IMR-90 (cell line): ENCODE measurements around the gene LIMS4. TPM values are rescaled to one million over a fixed set of nuclear protein-coding genes. Genes with fewer than 3 reads are reported as not detected.
"Not testable (repeated sequence)": the region's sequence is repeated elsewhere in the genome, so short reads cannot be mapped to it uniquely, and the experiment has no call there.

Experiments
- ATAC-seq: fragments of 200-7000 bp; cut with Tn5 transposase; 2 replicates; pipeline ENCODE4 v1.9.1; 2020; ENCODE audit warnings: low read depth, mild to moderate bottlenecking, moderate library complexity
- BruUV-seq: library from RNA; stranded (reverse); fragments of 400-500 nt; replicated peaks from 2 replicates; lab custom pipeline; 2021; lab: Mats Ljungman, UMichigan
- CTCF ChIA-PET: fragments of 300-600 bp; formaldehyde crosslinking; extraction: SDS; loops from one replicate; lab custom pipeline; 2021; ENCODE audit warnings: antibody characterized with exemption; lab: Yijun Ruan, JAX
- POLR2A ChIA-PET: fragments of 300-600 bp; sonication (Branson Sonifier 250); formaldehyde crosslinking; loops from one replicate; lab custom pipeline; 2022; ENCODE audit warnings: antibody characterized with exemption; ENCODE audit not compliant: unreplicated experiment; lab: Charles Lee
- DNase-seq: peaks from one replicate; pipeline ENCODE4 v3.0.0; 2013
- H2AFZ ChIP-seq: replicated peaks from 2 replicates; pipeline ENCODE3; 2013; ENCODE audit warnings: low read length, mild to moderate bottlenecking; ENCODE audit not compliant: poor library complexity
- H2AK5ac ChIP-seq: 2 replicates; pipeline ENCODE4 v1.6.1; 2013; ENCODE audit warnings: low read depth, low read length, inconsistent platforms
- H2AK9ac ChIP-seq: replicated peaks from 2 replicates; pipeline ENCODE3; 2013; ENCODE audit warnings: mild to moderate bottlenecking, low read depth, low read length, moderate library complexity; ENCODE audit not compliant: poor library complexity
- H2BK120ac ChIP-seq: 2 replicates; pipeline ENCODE4 v1.6.1; 2013; ENCODE audit warnings: low read depth, low read length, inconsistent platforms
- H2BK15ac ChIP-seq: 3 replicates; pipeline ENCODE4 v1.6.1; 2013; ENCODE audit warnings: low read depth, low read length, inconsistent platforms
- H2BK20ac ChIP-seq: 2 replicates; pipeline ENCODE4 v1.6.1; 2013; ENCODE audit warnings: low read depth, mild to moderate bottlenecking, inconsistent platforms, low read length, moderate library complexity
- H2BK5ac ChIP-seq: 2 replicates; pipeline ENCODE4 v1.6.1; 2013; ENCODE audit warnings: mild to moderate bottlenecking, low read depth, low read length, inconsistent platforms; ENCODE audit not compliant: poor library complexity, severe bottlenecking
- H3K14ac ChIP-seq: replicated peaks from 2 replicates; pipeline ENCODE4 v1.6.1; 2013; ENCODE audit warnings: low read depth, low read length, inconsistent platforms
- H3K18ac ChIP-seq: 2 replicates; pipeline ENCODE4 v1.6.1; 2013; ENCODE audit warnings: low read depth, low read length, control low read depth
- H3K23ac ChIP-seq: 2 replicates; pipeline ENCODE4 v1.6.1; 2013; ENCODE audit warnings: low read depth, low read length, inconsistent platforms
- H3K27ac ChIP-seq: 2 replicates; pipeline ENCODE4 v1.5.1; 2013; ENCODE audit warnings: mild to moderate bottlenecking, control low read depth, low read length; ENCODE audit not compliant: insufficient read depth
- H3K27me3 ChIP-seq: 2 replicates; pipeline ENCODE4 v1.6.1; 2013; ENCODE audit warnings: low read length; ENCODE audit not compliant: control insufficient read depth, insufficient read depth
- H3K36me3 ChIP-seq: 2 replicates; pipeline ENCODE4 v1.6.1; 2013; ENCODE audit warnings: low read length, mixed read lengths; ENCODE audit not compliant: control insufficient read depth, insufficient read depth
- H3K4ac ChIP-seq: 2 replicates; pipeline ENCODE4 v1.6.1; 2013; ENCODE audit warnings: low read depth, low read length, inconsistent platforms
- H3K4me1 ChIP-seq: 2 replicates; pipeline ENCODE4 v1.6.1; 2013; ENCODE audit warnings: low read length, mixed read lengths; ENCODE audit not compliant: control insufficient read depth, insufficient read depth
- H3K4me2 ChIP-seq: 2 replicates; pipeline ENCODE4 v1.6.1; 2013; ENCODE audit warnings: low read depth, mild to moderate bottlenecking, control low read depth, low read length, moderate library complexity
- H3K4me3 ChIP-seq: 2 replicates; pipeline ENCODE4 v1.5.1; 2013; ENCODE audit warnings: low read depth, mild to moderate bottlenecking, control low read depth, low read length, moderate library complexity; ENCODE audit not compliant: insufficient read depth
- H3K56ac ChIP-seq: 2 replicates; pipeline ENCODE4 v1.6.1; 2013; ENCODE audit warnings: low read length, inconsistent platforms; ENCODE audit not compliant: insufficient read depth; ENCODE audit errors: extremely low read depth
- H3K79me1 ChIP-seq, 2 experiments: 2 replicates each; pipeline ENCODE4 v1.6.1; 2013; ENCODE audit warnings: low read length in 2 of 2, inconsistent platforms in 1 of 2, low read depth in 1 of 2
- H3K9ac ChIP-seq: 2 replicates; pipeline ENCODE4 v1.6.1; 2013; ENCODE audit warnings: low read depth, low read length, control low read depth
- H3K9me1 ChIP-seq: 2 replicates; pipeline ENCODE4 v1.6.1; 2013; ENCODE audit warnings: low read length, inconsistent platforms; ENCODE audit not compliant: insufficient read depth
- H3K9me3 ChIP-seq: 2 replicates; pipeline ENCODE4 v1.6.1; 2013; ENCODE audit warnings: low read length; ENCODE audit not compliant: control insufficient read depth, insufficient read depth
- H4K20me1 ChIP-seq: 2 replicates; pipeline ENCODE4 v1.6.1; 2013; ENCODE audit warnings: low read length, inconsistent platforms; ENCODE audit not compliant: insufficient read depth
- H4K5ac ChIP-seq: 2 replicates; pipeline ENCODE4 v1.6.1; 2013; ENCODE audit warnings: mild to moderate bottlenecking, low read depth, low read length, control low read depth
- H4K8ac ChIP-seq, 2 experiments: 2 replicates each; pipeline ENCODE4 v1.6.1; 2013; ENCODE audit warnings: low read depth in 2 of 2, low read length in 2 of 2, control low read depth in 1 of 2, inconsistent platforms in 1 of 2
- H4K91ac ChIP-seq: 2 replicates; pipeline ENCODE4 v1.6.1; 2013; ENCODE audit warnings: low read depth, low read length, inconsistent platforms; ENCODE audit not compliant: insufficient read depth
- WGBS, 2 experiments: methylation state at CpG; one replicate each; pipeline versions ENCODE4 v1.1.5 to v1.1.7; 2013; ENCODE audit warnings: missing lambda C conversion rate in 2 of 2; ENCODE audit not compliant: insufficient read length in 1 of 2; ENCODE audit errors: extremely low coverage in 2 of 2; 5-methylcytosine and 5-hydroxymethylcytosine counted together
- dilution Hi-C: fragments of 300-500 bp; cut with HindIII; formaldehyde crosslinking; loops from one replicate; pipeline ENCODE4 v1.14.3; 2018; ENCODE audit warnings: low sequenced_read_pairs; ENCODE audit not compliant: unreplicated experiment
- in situ Hi-C: fragments of 300-500 bp; cut with MboI; formaldehyde crosslinking; loops from 3 replicates; pipeline ENCODE4 v1.14.3; 2019; ENCODE audit warnings: low sequenced_read_pairs, inconsistent platforms, mixed read lengths
- intact Hi-C: fragments of 100-400 bp; cut with micrococcal nuclease; formaldehyde crosslinking; loops from 2 replicates; pipeline ENCODE4 v1.10.0; 2022
- polyA plus RNA-seq, 3 experiments: library from polyadenylated mRNA; depleted of rRNA; stranded (reverse); fragments of >200 nt; gene quantifications; 2 replicates each; pipeline ENCODE4 v1.2.3, GENCODE V29; 2012; ENCODE audit warnings: low replicate concordance in 1 of 3
- total RNA-seq: library from RNA; depleted of rRNA; stranded (reverse); fragments of >200 nt; gene quantifications from 2 replicates; pipeline ENCODE4 v1.2.3, GENCODE V29; 2012

Gene LIMS4
- total and polyA plus RNA-seq, 2 of the 4 experiments (the other 2 are of a cell fraction) = 3.6 to 5.2 TPM

- H3K9ac ChIP-seq, H3K4me2 ChIP-seq, dilution Hi-C loops, H2AFZ ChIP-seq, CTCF ChIA-PET, H2AK5ac ChIP-seq, POLR2A ChIA-PET, H2AK9ac ChIP-seq, H4K20me1 ChIP-seq, H3K36me3 ChIP-seq, intact Hi-C loops, H3K56ac ChIP-seq, H3K4ac ChIP-seq, DNase-seq, H3K14ac ChIP-seq, H3K27ac ChIP-seq, BruUV-seq, H2BK5ac ChIP-seq, H3K9me1 ChIP-seq, H3K9me3 ChIP-seq, H3K4me3 ChIP-seq, H3K18ac ChIP-seq, H2BK120ac ChIP-seq, H4K5ac ChIP-seq, H2BK20ac ChIP-seq, H2BK15ac ChIP-seq, H4K91ac ChIP-seq, H3K27me3 ChIP-seq, H3K23ac ChIP-seq, H3K79me1 ChIP-seq, in situ Hi-C loops, H4K8ac ChIP-seq, H3K4me1 ChIP-seq: not testable (repeated sequence)
- no CpG with 5 or more reads among the region's 18 CpGs for WGBS, 2 experiments
- ATAC-seq = peak; percentile 79
Measured at GRCh38 chr2:110401001-110401618, 71.5 kb downstream of the LIMS4 start.

GRCh38 chr2:110399378-110399777 lies 73.2 kb downstream of the LIMS4 start:
- CTCF ChIA-PET, H3K27me3 ChIP-seq, H2BK15ac ChIP-seq, H2BK20ac ChIP-seq, H3K9me1 ChIP-seq, H2AFZ ChIP-seq, H3K56ac ChIP-seq, H3K4me3 ChIP-seq, H3K36me3 ChIP-seq, H4K8ac ChIP-seq, H2AK5ac ChIP-seq, H3K27ac ChIP-seq, H3K4me2 ChIP-seq, H3K9ac ChIP-seq, DNase-seq, BruUV-seq, H3K14ac ChIP-seq, H4K91ac ChIP-seq, intact Hi-C loops, H3K18ac ChIP-seq, H2AK9ac ChIP-seq, H3K4ac ChIP-seq, H3K79me1 ChIP-seq, H2BK5ac ChIP-seq, H2BK120ac ChIP-seq, H4K20me1 ChIP-seq, dilution Hi-C loops, H3K23ac ChIP-seq, H3K9me3 ChIP-seq, H4K5ac ChIP-seq, POLR2A ChIA-PET, H3K4me1 ChIP-seq, ATAC-seq, in situ Hi-C loops: not testable (repeated sequence)
- no CpG with 5 or more reads among the region's 10 CpGs for WGBS, 2 experiments
